Thymus (tissue), 11 donors: ENCODE data around the gene NEK2. TPM values are rescaled to one million over a fixed set of nuclear protein-coding genes. Genes with fewer than 3 reads are reported as not detected.
"Not testable (repeated sequence)": the region's sequence is repeated elsewhere in the genome, so short reads cannot be mapped to it uniquely, and the experiment has no call there.

Experiments
- DNase-seq, 9 donors: peaks; one replicate each; pipeline ENCODE4 v3.0.0-alpha.2; 2013; ENCODE audit warnings: low spot score in 9 of 9, low read depth in 6 of 9, missing footprints in 1 of 9
- H3K27ac ChIP-seq, 2 donors: one replicate each; pipeline ENCODE4 v1.5.1; 2013; ENCODE audit warnings: control low read depth in 1 of 2, low read depth in 1 of 2, low read length in 1 of 2, mild to moderate bottlenecking in 1 of 2, moderate library complexity in 1 of 2
- H3K27me3 ChIP-seq, 2 donors: one replicate each; pipeline ENCODE4 v1.5.1; 2013; ENCODE audit warnings: low read length in 1 of 2; ENCODE audit not compliant: control insufficient read depth in 2 of 2, insufficient read depth in 1 of 2
- H3K36me3 ChIP-seq, 2 donors: one replicate each; pipeline ENCODE4 v1.5.1; 2013; ENCODE audit warnings: low read length in 1 of 2, mild to moderate bottlenecking in 1 of 2, moderate library complexity in 1 of 2; ENCODE audit not compliant: control insufficient read depth in 2 of 2, insufficient read depth in 2 of 2
- H3K4me1 ChIP-seq, 2 donors: one replicate each; pipeline ENCODE4 v1.5.1; 2013; ENCODE audit warnings: low read length in 2 of 2; ENCODE audit not compliant: control insufficient read depth in 2 of 2, insufficient read depth in 2 of 2
- H3K4me3 ChIP-seq, 2 donors: one replicate each; pipeline ENCODE4 v1.5.1; 2013; ENCODE audit warnings: low read length in 2 of 2, control low read depth in 1 of 2, mild to moderate bottlenecking in 1 of 2
- H3K9me3 ChIP-seq, 2 donors: one replicate each; pipeline ENCODE4 v1.5.1; 2013; ENCODE audit warnings: low read length in 1 of 2, mild to moderate bottlenecking in 1 of 2; ENCODE audit not compliant: control insufficient read depth in 2 of 2, insufficient read depth in 1 of 2
- WGBS: extraction: QIAGEN DNeasy Blood & Tissue Kit; methylation state at CpG from one replicate; pipeline ENCODE4 v1.1.7; 2013; 5-methylcytosine and 5-hydroxymethylcytosine counted together
- polyA plus RNA-seq: library from polyadenylated mRNA; stranded (reverse); fragments of 200-250 nt; gene quantifications from one replicate; pipeline ENCODE4 v1.2.3, GENCODE V29; 2013
- total RNA-seq: library from RNA; stranded (reverse); fragments of 120-200 nt; gene quantifications from one replicate; pipeline ENCODE4 v1.2.4, GENCODE V29; 2013
- donor health status: healthy.

The NEK2 gene
- total and polyA plus RNA-seq, 2 donors: 4.0 to 31.1 TPM

GRCh38 chr1:211632808-211633523 lies 42.5 kb downstream of the NEK2 start:
- H3K4me1 ChIP-seq: peaks cover 0 to 14% of the 10 kb centered on the region in 2 donors
- H3K4me3 ChIP-seq: no peak overlapping the region
- H3K27ac ChIP-seq: peak overlapping the region in 1 of 2 donors; percentile 75
- no peaks in the 10 kb centered on the region for H3K36me3 ChIP-seq
- H3K9me3 ChIP-seq: peaks cover 0 to 4% of the 10 kb centered on the region in 2 donors
- no peaks in the 10 kb centered on the region for H3K27me3 ChIP-seq
- peak in 1 of 9 donors; percentile 25 for DNase-seq
- 21% methylated on average over 13 of the region's 13 CpGs for WGBS

- peaks cover 0 to 14% of the 10 kb centered on the region in 2 donors for H3K4me1 ChIP-seq
- WGBS: 66% methylated on average over 16 of the region's 16 CpGs
- peaks cover 0 to 4% of the 10 kb centered on the region in 2 donors for H3K9me3 ChIP-seq
- H3K27ac ChIP-seq: peak overlapping the region in 1 of 2 donors; percentile 75
- no peak overlapping the region for H3K4me3 ChIP-seq
- H3K36me3 ChIP-seq: no peaks in the 10 kb centered on the region
- H3K27me3 ChIP-seq: no peaks in the 10 kb centered on the region
- no peak for DNase-seq
These were observed 43.2 kb downstream of the NEK2 start for GRCh38 chr1:211632117-211632807.

DNA sequence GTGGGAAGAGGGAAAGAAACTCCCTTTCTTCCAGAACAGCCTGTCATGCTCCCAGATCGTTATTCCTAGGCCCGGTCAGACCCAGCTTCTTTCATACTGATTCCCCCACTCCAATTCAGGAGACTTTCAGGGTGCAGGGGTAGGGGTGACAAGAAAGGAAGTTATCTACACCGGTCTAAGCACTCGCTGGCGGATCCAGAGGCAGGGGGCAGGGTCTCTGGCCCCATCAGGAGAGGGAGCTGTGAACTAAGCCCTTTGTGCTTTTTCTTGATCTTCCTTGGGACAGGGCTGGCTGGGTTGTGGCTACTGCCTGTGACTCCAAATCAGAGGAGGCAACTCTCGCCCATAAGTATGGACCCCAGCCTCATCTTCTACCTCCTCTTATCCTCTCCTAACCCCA lies 44.3 kb downstream of the NEK2 start:
- no peak for DNase-seq
- Histone ChIP-seq H3K27ac (no peak overlapping the region), H3K36me3 (no peaks in the 10 kb centered on the region), H3K4me1 (peaks cover 0 to 14% of the 10 kb centered on the region in 2 donors), H3K9me3 (peaks cover 0 to 4% of the 10 kb centered on the region in 2 donors), H3K4me3 (no peak overlapping the region), H3K27me3 (no peaks in the 10 kb centered on the region)
- WGBS: 98% methylated on average over 6 of the region's 6 CpGs

GRCh38 chr1:211630236-211631081 lies 45.0 kb downstream of the NEK2 start:
- 72% methylated on average over 17 of the region's 17 CpGs for whole genome bisulfite sequencing
- H3K4me1 ChIP-seq: peaks cover 0 to 14% of the 10 kb centered on the region in 2 donors
- no peak overlapping the region for H3K4me3 ChIP-seq
- H3K36me3 ChIP-seq: no peaks in the 10 kb centered on the region
- H3K27ac ChIP-seq: peak overlapping the region in 1 of 2 donors; percentile 50
- no peak for DNase-seq
- peaks cover 0 to 4% of the 10 kb centered on the region in 2 donors for H3K9me3 ChIP-seq
- H3K27me3 ChIP-seq: no peaks in the 10 kb centered on the region

DNA sequence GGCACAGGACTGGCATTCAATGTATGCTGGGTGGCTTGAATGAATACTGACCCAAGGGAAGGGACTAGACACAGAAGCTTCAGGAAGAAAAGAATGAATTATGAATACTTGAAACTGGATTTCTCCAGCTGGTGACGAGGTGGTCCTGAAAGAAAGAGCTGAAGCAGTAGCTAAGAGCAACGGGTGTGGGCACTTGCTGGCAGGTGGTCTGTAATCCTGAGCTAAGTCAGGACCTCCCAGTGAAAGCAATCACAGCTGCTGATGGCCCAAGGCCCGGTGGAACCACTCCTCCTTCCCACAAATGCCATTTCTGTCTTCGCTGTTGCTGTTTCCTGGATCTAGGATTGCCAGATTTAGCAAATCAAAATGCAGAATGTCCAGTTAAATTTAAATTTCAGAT lies 47.0 kb downstream of the NEK2 start:
- H3K4me3 ChIP-seq: no peak overlapping the region
- no peaks in the 10 kb centered on the region for H3K36me3 ChIP-seq
- no peaks in the 10 kb centered on the region for H3K27me3 ChIP-seq
- no peak overlapping the region for H3K27ac ChIP-seq
- WGBS: 95% methylated on average over 4 of the region's 4 CpGs
- no peak for DNase-seq
- H3K9me3 ChIP-seq: peaks cover 0 to 4% of the 10 kb centered on the region in 2 donors
- peaks cover 0 to 13% of the 10 kb centered on the region in 2 donors for H3K4me1 ChIP-seq

GRCh38 chr1:211627259-211627658 lies 48.2 kb downstream of the NEK2 start:
- Histone ChIP-seq H3K4me3 (no peak overlapping the region), H3K9me3 (peaks cover 0 to 3% of the 10 kb centered on the region in 2 donors), H3K27ac (no peak overlapping the region), H3K4me1 (peaks cover 0 to 1% of the 10 kb centered on the region in 2 donors), H3K27me3 (no peaks in the 10 kb centered on the region), H3K36me3 (no peaks in the 10 kb centered on the region)
- no peak for DNase-seq
- WGBS: 97% methylated on average over 4 of the region's 4 CpGs

DNA sequence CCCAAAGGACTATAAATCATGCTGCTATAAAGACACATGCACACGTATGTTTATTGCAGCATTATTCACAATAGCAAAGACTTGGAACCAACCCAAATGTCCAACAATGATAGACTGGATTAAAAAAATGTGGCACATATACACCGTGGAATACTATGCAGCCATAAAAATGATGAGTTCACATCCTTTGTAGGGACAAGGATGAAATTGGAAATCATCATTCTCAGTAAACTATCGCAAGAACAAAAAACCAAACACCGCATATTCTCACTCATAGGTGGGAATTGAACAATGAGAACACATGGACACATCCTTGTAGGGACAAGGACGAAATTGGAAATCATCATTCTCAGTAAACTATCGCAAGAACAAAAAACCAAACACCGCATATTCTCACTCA lies 49.6 kb downstream of the NEK2 start:
- not testable (repeated sequence) for H3K27me3 ChIP-seq, H3K27ac ChIP-seq, H3K36me3 ChIP-seq, H3K4me1 ChIP-seq, DNase-seq, H3K4me3 ChIP-seq, H3K9me3 ChIP-seq
- WGBS: 98% methylated on average over 6 of the region's 7 CpGs

DNA sequence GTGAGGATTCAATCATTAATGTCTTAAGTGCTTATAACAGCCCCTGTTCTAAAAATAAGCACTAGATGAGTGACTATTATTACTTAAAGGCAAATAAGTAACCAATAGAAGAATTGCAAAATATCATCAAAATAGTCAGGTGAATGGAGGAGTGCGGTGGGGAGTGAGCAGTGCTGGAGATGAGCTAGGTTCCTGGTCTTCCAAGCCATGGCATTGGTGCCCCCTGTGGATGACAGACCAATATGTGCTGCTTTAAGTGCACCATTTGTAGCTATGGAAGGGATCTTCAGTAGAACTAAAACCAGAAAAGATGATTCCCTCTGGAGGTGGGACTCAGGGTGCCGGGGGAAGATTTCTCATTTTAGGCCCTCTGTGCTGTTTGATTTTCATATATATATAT lies 50.4 kb downstream of the NEK2 start:
- H3K9me3 ChIP-seq: no peaks in the 10 kb centered on the region
- no peaks in the 10 kb centered on the region for H3K27me3 ChIP-seq
- 58% methylated on average over 2 of the region's 2 CpGs for WGBS
- peak in 1 of 9 donors; percentile 39 for DNase-seq
- H3K4me1 ChIP-seq: peaks cover 0 to 2% of the 10 kb centered on the region in 2 donors
- no peak overlapping the region for H3K4me3 ChIP-seq
- no peak overlapping the region for H3K27ac ChIP-seq
- H3K36me3 ChIP-seq: no peaks in the 10 kb centered on the region

DNA sequence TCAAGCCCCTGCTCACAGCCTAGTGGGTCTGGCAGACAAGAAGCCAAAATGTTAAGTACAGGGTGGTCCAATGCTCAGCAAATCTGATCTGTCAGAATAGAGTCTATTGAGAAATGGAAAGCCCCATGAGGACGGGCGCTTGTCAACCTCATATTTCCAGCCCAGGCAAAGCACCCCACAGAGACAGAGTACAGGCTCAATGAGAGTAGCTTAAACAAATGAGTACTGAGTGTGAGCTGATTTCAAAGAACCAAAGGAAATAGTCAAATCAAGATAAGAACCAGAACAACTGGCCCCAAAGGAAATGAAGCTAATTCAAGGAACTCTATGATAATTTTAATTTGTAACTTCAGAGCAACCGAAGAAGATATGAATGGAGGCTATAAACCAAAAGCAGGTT lies 51.9 kb downstream of the NEK2 start:
- no peaks in the 10 kb centered on the region for H3K36me3 ChIP-seq
- 51% methylated on average over 3 of the region's 3 CpGs for WGBS
- no peak for DNase-seq

More for the DNA sequence above, 51.9 kb downstream of the NEK2 start:
- Histone ChIP-seq H3K27me3 (no peaks in the 10 kb centered on the region), H3K4me1 (peaks cover 0 to 2% of the 10 kb centered on the region in 2 donors), H3K4me3 (no peak overlapping the region), H3K27ac (no peak overlapping the region), H3K9me3 (no peaks in the 10 kb centered on the region)
